ENCODE results near the gene RAPGEFL1.
A peak's percentile ranks its signal among the peaks of the same experiment; 100 is the strongest.
"Not testable (repeated sequence)": the region's sequence is repeated elsewhere in the genome, so short reads cannot be mapped to it uniquely, and the experiment has no call there.

RAPGEFL1 gene

GRCh38 chr17:40173091-40173777, 4.0 kb upstream of the RAPGEFL1 start:
- no peak for DNase-seq (ENCODE audit: low read depth in 2 of 3, low spot score in 1 of 3)

GRCh38 chr17:40173778-40174135, 3.5 kb upstream of the RAPGEFL1 start:
- no peak for DNase-seq (ENCODE audit: low read depth in 2 of 3, low spot score in 1 of 3)

DNA sequence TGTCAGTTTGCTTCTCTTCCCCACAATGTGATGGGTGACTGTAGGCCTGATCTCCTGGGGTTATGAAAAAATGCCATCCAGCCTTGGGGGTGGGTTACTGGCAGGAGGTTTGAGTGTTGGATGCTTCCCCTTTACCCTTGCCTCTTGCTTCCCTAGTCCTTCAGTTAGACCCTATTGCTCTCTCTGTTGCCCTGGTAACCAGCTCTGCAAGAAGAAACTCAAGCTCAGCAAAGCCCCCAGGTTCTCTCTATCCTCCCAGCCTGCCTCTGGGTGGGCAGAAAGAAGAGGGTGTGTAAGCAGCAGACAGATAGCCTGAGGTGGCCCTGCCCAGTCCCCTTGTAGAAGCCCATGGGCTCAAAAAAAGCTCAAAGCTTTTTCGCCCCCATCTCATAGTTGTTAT, 2.8 kb upstream of the RAPGEFL1 start:
- DNase-seq (ENCODE audit: low read depth in 2 of 3, low spot score in 1 of 3): no peak

GRCh38 chr17:40175928-40176753, 1.1 kb upstream of the RAPGEFL1 start:
- DNase-seq (ENCODE audit: low read depth in 2 of 3, low spot score in 1 of 3): no peak

DNA sequence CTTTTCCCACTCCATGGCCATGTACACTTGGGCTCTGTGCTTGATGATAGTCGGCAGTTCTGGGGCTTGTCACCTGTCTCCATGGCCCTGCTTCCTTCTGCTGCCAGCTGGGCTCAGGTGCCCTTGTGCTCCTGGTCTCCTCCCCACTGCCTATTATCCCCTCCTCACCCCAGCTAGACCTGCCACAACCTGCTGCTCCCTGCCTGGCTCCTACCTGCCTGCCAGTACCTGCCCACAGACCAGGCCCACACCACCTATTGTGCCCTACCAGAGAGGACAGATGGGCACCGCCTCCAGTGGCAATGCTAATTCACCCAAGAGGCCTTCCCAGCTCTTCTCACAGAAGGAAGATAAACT, 538 bp upstream of the RAPGEFL1 start:
- DNase-seq (ENCODE audit: low read depth in 2 of 3, low spot score in 1 of 3): no peak

DNA sequence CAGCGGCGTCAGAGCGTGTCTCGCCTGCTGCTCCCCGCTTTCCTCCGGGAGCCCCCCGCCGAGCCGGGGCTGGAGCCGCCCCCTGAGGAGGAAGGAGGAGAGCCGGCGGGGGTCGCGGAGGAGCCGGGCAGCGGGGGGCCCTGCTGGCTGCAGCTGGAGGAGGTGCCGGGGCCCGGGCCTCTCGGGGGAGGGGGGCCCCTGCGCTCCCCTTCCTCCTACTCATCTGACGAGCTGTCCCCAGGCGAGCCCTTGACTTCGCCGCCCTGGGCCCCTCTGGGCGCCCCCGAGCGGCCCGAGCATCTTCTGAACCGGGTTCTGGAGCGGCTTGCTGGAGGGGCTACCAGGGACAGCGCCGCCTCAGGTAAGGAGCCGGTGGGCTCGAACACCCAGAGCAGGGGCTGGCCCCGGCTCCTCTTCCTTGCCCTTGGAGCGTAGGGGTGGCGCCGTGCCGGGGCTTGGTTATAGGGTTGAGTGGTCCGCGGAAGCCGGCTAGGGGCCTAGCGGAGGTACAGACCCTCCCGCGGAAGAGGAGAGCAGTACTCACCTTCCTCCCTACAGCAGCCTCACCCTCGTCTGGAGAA, 841 bp downstream of the RAPGEFL1 start:
- no peak for DNase-seq (ENCODE audit: low read depth in 2 of 3, low spot score in 1 of 3)

GRCh38 chr17:40178660-40179059, 1.4 kb downstream of the RAPGEFL1 start:
- no peak for DNase-seq (ENCODE audit: low read depth in 2 of 3, low spot score in 1 of 3)

DNA sequence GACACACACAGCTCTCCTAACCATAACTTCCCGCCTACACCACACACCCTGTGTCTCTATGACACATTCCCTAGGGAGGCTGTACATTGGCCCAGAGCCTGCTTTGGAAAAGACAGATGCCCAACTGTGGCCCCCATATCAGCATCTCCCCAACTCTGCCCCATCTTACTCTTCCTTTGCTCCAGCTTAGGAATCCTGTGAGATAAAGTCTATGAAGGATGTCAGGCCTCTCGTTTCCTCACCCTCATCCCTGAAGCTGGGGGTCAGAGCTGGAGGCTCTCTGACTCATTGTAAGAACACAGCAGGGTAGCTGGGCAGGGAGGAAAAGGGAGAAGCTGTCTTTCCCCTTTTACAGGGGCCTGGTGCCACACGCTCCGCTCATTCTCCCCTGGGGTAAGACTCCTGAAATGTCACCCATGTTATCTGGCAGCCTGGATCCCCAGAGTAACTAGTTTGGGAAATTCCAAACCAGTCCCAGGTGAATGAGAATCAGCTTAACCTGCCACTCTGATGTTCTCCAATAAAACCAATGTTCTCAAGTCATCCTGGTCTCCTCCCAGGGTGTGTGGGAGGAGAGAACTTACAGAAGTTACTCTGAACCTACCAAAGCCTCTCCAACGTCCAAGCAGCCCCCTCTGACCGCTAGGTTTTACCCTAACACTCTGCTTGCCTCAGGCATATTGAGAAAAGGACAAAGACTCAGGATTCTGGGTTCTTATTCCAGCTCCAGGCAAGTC, 2.8 kb downstream of the RAPGEFL1 start:
- no peak for DNase-seq (ENCODE audit: low read depth in 2 of 3, low spot score in 1 of 3)

DNA sequence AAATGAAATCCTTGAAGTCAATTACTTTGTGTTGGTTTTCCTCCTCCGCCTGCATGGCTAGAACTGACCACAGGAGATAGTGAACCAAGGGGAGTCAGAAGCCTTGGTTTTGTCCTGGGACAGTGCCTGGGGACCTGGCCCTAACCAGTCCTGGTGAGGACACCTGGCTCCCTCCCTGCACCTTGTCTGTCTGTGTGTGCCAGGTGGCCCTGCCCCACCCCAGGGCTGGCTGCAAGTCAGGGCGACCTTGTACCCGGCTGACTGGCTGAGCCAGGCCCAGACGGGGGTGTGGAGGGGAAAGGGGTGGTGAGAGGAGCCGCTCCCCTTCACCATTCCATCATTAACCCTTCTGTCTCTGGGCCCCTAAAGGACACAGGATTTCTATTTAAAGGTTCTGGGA, 3.4 kb downstream of the RAPGEFL1 start:
- no peak for DNase-seq (ENCODE audit: low read depth in 2 of 3, low spot score in 1 of 3)

- no peak for DNase-seq (ENCODE audit: low read depth in 2 of 3, low spot score in 1 of 3)
Observed at GRCh38 chr17:40181205-40181604, 3.9 kb downstream of the RAPGEFL1 start.

GRCh38 chr17:40182606-40183005, 5.3 kb downstream of the RAPGEFL1 start:
- DNase-seq (ENCODE audit: low read depth in 2 of 3, low spot score in 1 of 3): no peak

DNA sequence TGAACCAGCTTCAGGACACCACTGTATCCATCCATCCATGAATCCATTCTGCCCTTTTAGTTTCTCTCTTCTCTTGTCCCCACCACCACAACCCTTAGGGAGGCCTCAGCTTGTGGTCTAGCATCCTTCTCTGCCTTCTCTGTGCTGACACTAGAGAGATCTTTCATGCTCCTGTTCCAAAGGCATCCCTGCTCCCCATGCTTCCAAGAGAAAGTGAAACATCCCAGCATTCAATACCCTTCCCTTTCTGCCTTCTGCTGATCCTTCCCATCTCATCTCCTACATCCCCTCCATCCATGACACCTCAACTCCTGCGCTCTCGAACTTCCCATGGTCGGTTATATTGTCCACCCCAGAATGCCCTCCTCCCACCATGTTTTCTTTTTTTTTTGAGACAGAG, 10.0 kb downstream of the RAPGEFL1 start:
- no peak for DNase-seq (ENCODE audit: low read depth in 2 of 3, low spot score in 1 of 3)

DNA sequence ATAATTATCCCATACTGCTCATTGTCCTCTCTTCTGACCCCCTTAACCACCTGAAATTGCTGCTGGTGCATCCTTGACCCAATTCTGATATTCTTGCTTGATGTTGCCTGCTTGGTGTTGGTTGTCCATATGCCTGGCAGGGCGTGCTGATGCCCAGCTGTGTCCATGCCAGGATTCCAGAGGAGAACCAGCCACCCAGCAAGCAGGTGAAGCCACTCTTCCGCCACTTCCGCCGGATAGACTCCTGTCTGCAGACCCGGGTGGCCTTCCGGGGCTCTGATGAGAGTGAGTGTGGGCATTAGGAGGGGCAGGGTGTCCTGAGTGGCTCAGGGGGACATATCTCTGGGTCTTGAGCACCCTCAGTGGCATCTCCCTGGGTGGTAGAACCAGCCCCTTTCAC, 11.4 kb downstream of the RAPGEFL1 start:
- DNase-seq (ENCODE audit: low read depth in 2 of 3, low spot score in 1 of 3): no peak

GRCh38 chr17:40190197-40191021, 13.1 kb downstream of the RAPGEFL1 start:
- no peak for DNase-seq (ENCODE audit: low read depth in 2 of 3, low spot score in 1 of 3)

DNA sequence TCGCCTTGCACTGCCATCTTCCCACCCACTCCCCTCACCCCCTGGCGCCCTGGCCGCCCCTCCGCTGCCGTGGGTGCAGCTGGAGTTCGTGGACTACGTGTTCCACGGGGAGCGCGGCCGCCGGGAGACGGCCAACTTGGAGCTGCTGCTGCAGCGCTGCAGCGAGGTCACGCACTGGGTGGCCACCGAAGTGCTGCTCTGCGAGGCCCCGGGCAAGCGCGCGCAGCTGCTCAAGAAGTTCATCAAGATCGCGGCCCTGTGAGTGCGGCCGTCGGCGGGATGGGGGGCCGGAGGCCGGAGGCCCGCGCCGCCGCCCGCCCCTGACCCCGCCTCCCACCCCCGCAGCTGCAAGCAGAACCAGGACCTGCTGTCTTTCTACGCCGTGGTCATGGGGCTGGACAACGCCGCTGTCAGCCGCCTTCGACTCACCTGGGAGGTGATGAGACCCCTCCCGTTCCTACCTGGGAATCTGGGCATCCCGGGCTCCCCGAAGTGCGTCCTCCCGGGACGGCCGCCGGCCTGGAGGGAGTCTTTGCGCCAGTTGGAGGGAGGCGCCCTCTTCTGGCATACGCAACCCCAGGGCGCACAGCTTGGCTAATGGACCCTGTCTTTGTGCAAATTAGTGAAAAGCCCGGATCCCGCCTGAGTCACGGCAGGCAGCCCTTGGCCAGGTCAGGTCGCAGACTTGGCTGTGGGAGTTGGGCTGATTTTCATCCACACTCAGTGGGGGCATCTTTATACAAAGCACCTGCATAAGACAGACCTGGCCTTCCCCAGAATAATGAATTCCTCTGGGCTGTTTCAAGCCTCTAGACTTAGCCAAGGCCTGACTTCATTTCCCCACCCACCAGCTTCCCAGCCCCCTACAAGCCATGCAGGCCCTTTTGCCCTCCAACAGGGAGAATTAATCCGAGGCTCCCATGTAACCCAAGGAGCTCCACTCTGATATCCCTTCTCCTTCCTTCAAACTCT, 14.3 kb downstream of the RAPGEFL1 start:
- peak; percentile 28 to 58 (median 57) for DNase-seq (ENCODE audit: low read depth in 2 of 3, low spot score in 1 of 3)

GRCh38 chr17:40192961-40193360, 15.7 kb downstream of the RAPGEFL1 start:
- DNase-seq (ENCODE audit: low read depth in 2 of 3, low spot score in 1 of 3): no peak

DNA sequence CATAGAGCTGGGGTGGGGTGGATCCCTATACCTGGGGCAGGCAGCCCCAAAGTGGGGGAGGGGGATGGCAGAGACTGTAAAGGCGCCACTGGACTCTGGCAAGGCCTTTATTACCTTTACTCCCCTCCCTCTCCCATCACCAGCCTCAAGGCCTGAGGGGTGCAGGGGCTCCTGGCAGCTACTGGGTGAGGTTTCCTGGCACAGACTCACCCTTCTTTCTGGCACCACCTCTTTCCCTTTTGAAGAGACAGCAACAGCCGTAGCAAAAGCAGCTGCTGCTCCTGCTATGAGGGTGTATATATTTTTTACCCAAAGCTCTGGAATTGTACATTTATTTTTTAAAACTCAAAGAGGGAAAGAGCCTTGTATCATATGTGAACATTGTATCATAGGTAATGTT, 17.6 kb downstream of the RAPGEFL1 start:
- DNase-seq (ENCODE audit: low read depth in 2 of 3, low spot score in 1 of 3): no peak

- no peak for DNase-seq (ENCODE audit: low read depth in 2 of 3, low spot score in 1 of 3)
Observed at GRCh38 chr17:40197550-40197949, 20.3 kb downstream of the RAPGEFL1 start.

DNA sequence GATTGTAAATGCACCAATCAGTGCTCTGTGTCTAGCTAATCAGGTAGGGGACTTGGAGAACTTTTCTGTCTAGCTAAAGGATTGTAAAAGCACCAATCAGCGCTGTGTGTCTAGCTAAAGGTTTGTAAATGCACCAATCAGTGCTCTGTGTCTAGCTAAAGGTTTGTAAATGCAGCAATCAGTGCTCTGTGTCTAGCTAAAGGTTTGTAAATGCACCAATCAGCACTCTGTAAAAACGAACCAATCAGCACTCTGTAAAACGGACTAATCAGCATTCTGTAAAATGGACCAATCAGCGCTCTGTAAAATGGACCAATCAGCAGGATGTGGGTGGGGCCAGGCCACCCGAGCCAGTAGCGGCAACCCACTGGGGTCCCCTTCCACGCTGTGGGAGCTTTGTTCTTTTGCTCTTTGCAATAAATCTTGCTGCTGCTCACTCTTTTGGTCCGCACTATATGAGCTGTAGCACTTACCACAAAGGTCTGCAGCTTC, 20.7 kb downstream of the RAPGEFL1 start:
- not testable (repeated sequence) for DNase-seq (ENCODE audit: low read depth in 2 of 3, low spot score in 1 of 3)

DNA sequence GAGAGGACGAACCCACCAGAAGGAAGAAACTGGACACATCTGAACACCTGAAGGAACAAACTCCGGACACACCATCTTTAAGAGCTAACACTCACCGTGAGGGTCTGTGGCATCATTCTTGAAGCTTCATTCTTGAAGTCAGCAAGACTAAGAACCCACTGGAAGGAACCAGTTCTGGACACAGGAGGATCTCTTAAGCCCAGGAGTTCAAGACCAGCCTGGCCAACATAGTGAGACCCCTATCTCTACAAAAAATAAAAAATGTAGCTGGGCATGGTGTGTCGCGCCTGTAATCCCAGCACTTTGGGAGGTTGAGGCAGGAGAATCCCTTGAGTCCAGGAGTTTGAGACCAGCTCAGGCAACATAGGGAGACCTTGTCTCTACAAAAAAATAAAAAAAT, 21.3 kb downstream of the RAPGEFL1 start:
- DNase-seq (ENCODE audit: low read depth in 2 of 3, low spot score in 1 of 3): no peak
